Kidney epithelial cell (primary cell): Measurements from ENCODE around the gene BAIAP3. TPM values are rescaled to one million over a fixed set of nuclear protein-coding genes. Genes with fewer than 3 reads are reported as not detected.

Experiments used
- DNase-seq: peaks from one replicate; pipeline ENCODE4 v3.0.0-alpha.2; 2010; ENCODE audit warnings: low read depth
- H3K27me3 ChIP-seq: 2 replicates; pipeline ENCODE4 v1.6.0; 2011; ENCODE audit warnings: low read length; ENCODE audit not compliant: control insufficient read depth, insufficient read depth
- H3K36me3 ChIP-seq: 2 replicates; pipeline ENCODE4 v1.5.1; 2011; ENCODE audit warnings: low read length; ENCODE audit not compliant: control insufficient read depth, insufficient read depth
- H3K4me3 ChIP-seq: 2 replicates; pipeline ENCODE4 v1.5.1; 2011; ENCODE audit warnings: low read depth, mild to moderate bottlenecking, control low read depth, low read length
- CTCF ChIP-seq: IDR thresholded peaks from 2 replicates; pipeline ENCODE4 v1.5.1; 2011; ENCODE audit warnings: mild to moderate bottlenecking, moderate library complexity, low read length, control low read depth, inconsistent platforms; ENCODE audit not compliant: insufficient read depth, poor library complexity, severe bottlenecking
- total RNA-seq: library from RNA; depleted of rRNA; stranded (reverse); fragments of >200 nt; gene quantifications from 2 replicates; pipeline ENCODE4 v1.2.3, GENCODE V29; 2015

The BAIAP3 gene
- total RNA-seq, 1 donor from 2014 or later = 5.8 TPM

GRCh38 chr16:1331712-1332617, 1.5 kb upstream of the BAIAP3 start:
- Histone ChIP-seq H3K4me3 (no peak overlapping the region), H3K27me3 (peaks cover 62% of the 10 kb centered on the region), H3K36me3 (no peaks in the 10 kb centered on the region)
- DNase-seq = peak; percentile 72
- TF ChIP-seq CTCF = no peak

GRCh38 chr16:1332618-1333148, 762 bp upstream of the BAIAP3 start:
- peaks cover 67% of the 10 kb centered on the region for H3K27me3 ChIP-seq
- no peak for DNase-seq
- no peak overlapping the region for H3K4me3 ChIP-seq
- H3K36me3 ChIP-seq = no peaks in the 10 kb centered on the region
- no peak for TF ChIP-seq CTCF

GRCh38 chr16:1333854-1334700, 632 bp downstream of the BAIAP3 start:
- H3K27me3 ChIP-seq = peaks cover 78% of the 10 kb centered on the region

GRCh38 chr16:1334739-1335138, 1.3 kb downstream of the BAIAP3 start:
- no peak for DNase-seq
- Histone ChIP-seq H3K4me3 (no peak overlapping the region), H3K27me3 (peaks cover 78% of the 10 kb centered on the region), H3K36me3 (no peaks in the 10 kb centered on the region)
- TF ChIP-seq CTCF = no peak

More at GRCh38 chr16:1333854-1334700, 632 bp downstream of the BAIAP3 start:
- DNase-seq = no peak
- TF ChIP-seq CTCF = no peak
- no peak overlapping the region for H3K4me3 ChIP-seq
- H3K36me3 ChIP-seq = no peaks in the 10 kb centered on the region

GRCh38 chr16:1335211-1335971, 1.9 kb downstream of the BAIAP3 start:
- Histone ChIP-seq H3K4me3 (no peak overlapping the region), H3K27me3 (peaks cover 77% of the 10 kb centered on the region), H3K36me3 (no peaks in the 10 kb centered on the region)
- DNase-seq = no peak
- TF ChIP-seq CTCF = no peak
